ENCODE data around the gene WRNIP1.

- TF ChIP-seq ATF1 (CRISPR knock-in tag; IDR thresholded peaks at IDR 0.05) (no peak), CTCF (CRISPR knock-in tag; IDR thresholded peaks at IDR 0.05) (no peak), SRSF9 (IDR thresholded peaks at IDR 0.05; ENCODE audit: borderline replicate concordance, insufficient read depth, low read depth, low read length, poor library complexity, severe bottlenecking) (no peak), ZNF460 (CRISPR knock-in tag; IDR thresholded peaks at IDR 0.05; ENCODE audit: borderline replicate concordance) (no peak), ZFAT (CRISPR knock-in tag; conservative IDR thresholded peaks at IDR 0.05) (no peak), MYNN (CRISPR knock-in tag; IDR thresholded peaks at IDR 0.05; ENCODE audit: low read depth) (no peak), SRF (IDR thresholded peaks at IDR 0.05; ENCODE audit: low read depth, low read length) (no peak), ZBTB2 (CRISPR knock-in tag; IDR thresholded peaks at IDR 0.05; ENCODE audit: low read depth) (no peak), RAD21 (CRISPR knock-in tag; IDR thresholded peaks at IDR 0.05) (no peak), SMC3 (IDR thresholded peaks at IDR 0.05; ENCODE audit: low read length) (no peak), TFDP1 (CRISPR knock-in tag; IDR thresholded peaks at IDR 0.05; ENCODE audit: borderline replicate concordance) (no peak), ZBTB46 (CRISPR knock-in tag; IDR thresholded peaks at IDR 0.05; ENCODE audit: borderline replicate concordance) (no peak)
Observed at GRCh38 chr6:2756241-2756640, 9.0 kb upstream of the WRNIP1 start.

All from HepG2 (cell line).